Ishikawa (cell line): Measurements from ENCODE around the gene AKT1S1.

Experiments used
- CEBPB ChIP-seq: IDR thresholded peaks from 2 replicates; pipeline ENCODE4 v1.6.1; 2012
- CREB1 ChIP-seq: IDR thresholded peaks from 2 replicates; pipeline ENCODE4 v1.6.1; 2012; ENCODE audit warnings: low read depth
- EGR1 ChIP-seq: IDR thresholded peaks from 2 replicates; pipeline ENCODE4 v1.6.1; 2012
- EP300 ChIP-seq: IDR thresholded peaks from 2 replicates; pipeline ENCODE4 v1.6.1; 2012; ENCODE audit warnings: borderline replicate concordance
- FOXM1 ChIP-seq: IDR thresholded peaks from 2 replicates; pipeline ENCODE4 v1.6.1; 2012; ENCODE audit warnings: low read depth, borderline replicate concordance
- MAX ChIP-seq: IDR thresholded peaks from 2 replicates; pipeline ENCODE4 v1.6.1; 2012
- NFIC ChIP-seq: IDR thresholded peaks from 2 replicates; pipeline ENCODE4 v1.6.1; 2012
- RAD21 ChIP-seq: IDR thresholded peaks from 2 replicates; pipeline ENCODE4 v1.6.1; 2012; ENCODE audit warnings: low read depth
- REST ChIP-seq: IDR thresholded peaks from 2 replicates; pipeline ENCODE4 v1.6.1; 2012; ENCODE audit warnings: low read depth, mild to moderate bottlenecking
- TAF1 ChIP-seq: IDR thresholded peaks from 2 replicates; pipeline ENCODE4 v1.6.1; 2012; ENCODE audit warnings: low read depth, mild to moderate bottlenecking
- TCF12 ChIP-seq: IDR thresholded peaks from 2 replicates; pipeline ENCODE4 v1.6.1; 2012; ENCODE audit warnings: low read depth
- TEAD4 ChIP-seq: IDR thresholded peaks from 2 replicates; pipeline ENCODE4 v1.6.1; 2012
- USF1 ChIP-seq: IDR thresholded peaks from 2 replicates; pipeline ENCODE4 v1.6.1; 2012
- YY1 ChIP-seq: IDR thresholded peaks from 2 replicates; pipeline ENCODE4 v1.6.1; 2012; ENCODE audit warnings: low read depth
- ZBTB7A ChIP-seq: IDR thresholded peaks from 2 replicates; pipeline ENCODE4 v1.6.1; 2012; ENCODE audit warnings: low read depth

The AKT1S1 gene

GRCh38 chr19:49864890-49865289 is 12.3 kb downstream of the AKT1S1 start:
- TF ChIP-seq FOXM1 (no peak), ZBTB7A (no peak), EP300 (no peak), USF1 (no peak), TAF1 (no peak), RAD21 (no peak), TCF12 (no peak), MAX (no peak), REST (no peak), EGR1 (no peak), CEBPB (no peak), TEAD4 (no peak), NFIC (no peak), CREB1 (no peak), YY1 (no peak)

- TF ChIP-seq CEBPB (no peak), ZBTB7A (no peak), FOXM1 (no peak)
Measured at GRCh38 chr19:49863935-49864320, 13.2 kb downstream of the AKT1S1 start.

- TF ChIP-seq FOXM1: no peak
- TF ChIP-seq USF1: no peak
- TF ChIP-seq TEAD4: no peak
- no peak for TF ChIP-seq MAX
- TF ChIP-seq TAF1: no peak
- no peak for TF ChIP-seq EGR1
- no peak for TF ChIP-seq CREB1
- TF ChIP-seq TCF12: no peak
- TF ChIP-seq NFIC: no peak
- TF ChIP-seq CEBPB: no peak
- TF ChIP-seq REST: no peak
- TF ChIP-seq EP300: no peak
- no peak for TF ChIP-seq ZBTB7A
- no peak for TF ChIP-seq RAD21
Measured at GRCh38 chr19:49863254-49863934, 13.8 kb downstream of the AKT1S1 start.

GRCh38 chr19:49862391-49863253 is 14.5 kb downstream of the AKT1S1 start:
- TF ChIP-seq MAX (no peak), EGR1 (no peak), TAF1 (no peak), REST (no peak), FOXM1 (no peak), TCF12 (no peak), NFIC (no peak), YY1 (no peak), USF1 (no peak), CEBPB (no peak), RAD21 (no peak), TEAD4 (no peak), EP300 (no peak)
